ENCODE results near the gene GOLPH3L.

- no peak for TF ChIP-seq CTCF (IDR thresholded peaks at IDR 0.05)
- TF ChIP-seq POLR2AphosphoS5 (IDR thresholded peaks at IDR 0.05) = no peak
- TF ChIP-seq POLR2A (IDR thresholded peaks at IDR 0.05) = no peak
- no peak for TF ChIP-seq EP300 (IDR thresholded peaks at IDR 0.05)
Observed at GRCh38 chr1:150626150-150626549, 70.8 kb downstream of the GOLPH3L start.
